SU-DHL-6 (cell line): ENCODE measurements around the gene UCN.

Experiments used
- H2AFZ ChIP-seq: fragments of 200-600 bp; sonication (generic); 2 replicates; pipeline ENCODE4 v1.6.1; 2014; ENCODE audit warnings: low read depth, mild to moderate bottlenecking, moderate library complexity, mixed read lengths, antibody characterized with exemption, low read length; ENCODE audit not compliant: severe bottlenecking
- H3F3A ChIP-seq: fragments of 200-600 bp; shearing (Covaris generic); 2 replicates; pipeline ENCODE4 v1.6.0; 2016; ENCODE audit warnings: antibody characterized with exemption, mild to moderate bottlenecking; ENCODE audit not compliant: insufficient read depth
- H3K27ac ChIP-seq: fragments of 200-600 bp; sonication (generic); 2 replicates; pipeline ENCODE4 v1.5.1; 2016; ENCODE audit warnings: low read depth, mild to moderate bottlenecking, low read length, moderate library complexity, mixed read lengths
- H3K27me3 ChIP-seq: fragments of 200-600 bp; sonication (generic), shearing (Covaris generic); 2 replicates; pipeline ENCODE4 v1.6.0; 2014; ENCODE audit warnings: mild to moderate bottlenecking, low read length
- H3K36me3 ChIP-seq: fragments of 200-600 bp; sonication (generic); 2 replicates; pipeline ENCODE4 v1.6.1; 2014; ENCODE audit warnings: mild to moderate bottlenecking, low read length, mixed read lengths
- H3K4me2 ChIP-seq: fragments of 300-600, 200-600 bp; shearing (Covaris generic), sonication (generic); 2 replicates; pipeline ENCODE4 v1.6.0; 2014; ENCODE audit warnings: low read length, low read depth, mild to moderate bottlenecking; ENCODE audit not compliant: poor library complexity, severe bottlenecking
- H3K4me3 ChIP-seq: fragments of 200-600 bp; sonication (generic); 2 replicates; pipeline ENCODE4 v1.5.1; 2014; ENCODE audit warnings: antibody characterized with exemption, low read length, mild to moderate bottlenecking, mixed read lengths; ENCODE audit not compliant: insufficient read depth, poor library complexity, severe bottlenecking
- H3K79me2 ChIP-seq: fragments of 200-600 bp; sonication (generic); 2 replicates; pipeline ENCODE4 v1.6.1; 2014; ENCODE audit warnings: mild to moderate bottlenecking, low read length, moderate library complexity; ENCODE audit not compliant: insufficient read depth
- H3K9ac ChIP-seq: fragments of 200-600 bp; sonication (generic); 2 replicates; pipeline ENCODE4 v1.7.0; 2014; ENCODE audit warnings: mild to moderate bottlenecking, low read length
- H3K9me2 ChIP-seq: fragments of 200-600 bp; sonication (generic); replicated peaks from 2 replicates; pipeline ENCODE4 v1.6.1; 2014; ENCODE audit warnings: low read length; ENCODE audit not compliant: insufficient read depth
- H3K9me3 ChIP-seq: fragments of 200-600 bp; sonication (generic); 2 replicates; pipeline ENCODE4 v1.6.1; 2014; ENCODE audit warnings: low read length, mixed read lengths; ENCODE audit not compliant: insufficient read depth
- H4K20me1 ChIP-seq: fragments of 200-600 bp; sonication (generic); 2 replicates; pipeline ENCODE4 v1.6.1; 2014; ENCODE audit warnings: low read depth, mild to moderate bottlenecking, antibody characterized with exemption, low read length, moderate library complexity, mixed read lengths
- CTCF ChIP-seq: fragments of 200-600 bp; sonication (generic); IDR thresholded peaks from one replicate; pipeline ENCODE4 v1.5.1; 2017; ENCODE audit warnings: antibody characterized with exemption, mild to moderate bottlenecking, low read length, moderate library complexity; ENCODE audit not compliant: insufficient read depth, poor library complexity, severe bottlenecking
- EZH2phosphoT487 ChIP-seq: fragments of 200-600 bp; sonication (generic), shearing (Covaris generic); conservative IDR thresholded peaks from 2 replicates; pipeline ENCODE4 v1.6.1; 2018; ENCODE audit warnings: mild to moderate bottlenecking, antibody characterized with exemption, low read length, moderate library complexity, mixed read lengths

Gene UCN

GRCh38 chr2:27281442-27281841 is 26.8 kb downstream of the UCN start:
- H3K79me2 ChIP-seq = no peaks in the 10 kb centered on the region
- H3K4me3 ChIP-seq = no peak overlapping the region
- no peak overlapping the region for H3K4me2 ChIP-seq
- no peaks in the 10 kb centered on the region for H3K9me3 ChIP-seq
- no peaks in the 10 kb centered on the region for H3F3A ChIP-seq
- H3K9ac ChIP-seq = no peak overlapping the region
- no peak overlapping the region for H3K27ac ChIP-seq
- TF ChIP-seq EZH2phosphoT487 = no peak
- no peak for TF ChIP-seq CTCF
- H2AFZ ChIP-seq = no peak overlapping the region
- no peaks in the 10 kb centered on the region for H3K36me3 ChIP-seq
- no peaks in the 10 kb centered on the region for H4K20me1 ChIP-seq
- no peaks in the 10 kb centered on the region for H3K9me2 ChIP-seq
- H3K27me3 ChIP-seq = no peaks in the 10 kb centered on the region

- Histone ChIP-seq H3K27ac (no peak overlapping the region), H3K36me3 (no peaks in the 10 kb centered on the region), H3K27me3 (no peaks in the 10 kb centered on the region), H3K4me2 (no peak overlapping the region), H3K4me3 (no peak overlapping the region), H4K20me1 (no peaks in the 10 kb centered on the region), H2AFZ (no peak overlapping the region), H3K9ac (no peak overlapping the region), H3K79me2 (no peaks in the 10 kb centered on the region), H3F3A (no peaks in the 10 kb centered on the region), H3K9me3 (no peaks in the 10 kb centered on the region), H3K9me2 (no peaks in the 10 kb centered on the region)
- TF ChIP-seq CTCF (no peak), EZH2phosphoT487 (no peak)
These were observed 27.4 kb downstream of the UCN start for GRCh38 chr2:27280826-27281225.

GRCh38 chr2:27278010-27278409 is 30.2 kb downstream of the UCN start:
- Histone ChIP-seq H3F3A (no peaks in the 10 kb centered on the region), H3K79me2 (no peaks in the 10 kb centered on the region), H3K9me2 (no peaks in the 10 kb centered on the region), H3K27me3 (no peaks in the 10 kb centered on the region), H3K4me3 (no peak overlapping the region), H3K9ac (no peak overlapping the region), H2AFZ (no peak overlapping the region), H4K20me1 (no peaks in the 10 kb centered on the region), H3K4me2 (no peak overlapping the region), H3K9me3 (no peaks in the 10 kb centered on the region), H3K27ac (no peak overlapping the region), H3K36me3 (no peaks in the 10 kb centered on the region)
- TF ChIP-seq CTCF (no peak), EZH2phosphoT487 (no peak)
